Measurements from ENCODE around the gene ALDH1L1. TPM values are rescaled to one million over a fixed set of nuclear protein-coding genes. Genes with fewer than 3 reads are reported as not detected.

Gene ALDH1L1
- total RNA-seq, 1 donor from 2014 or later = 0.49 TPM

DNA sequence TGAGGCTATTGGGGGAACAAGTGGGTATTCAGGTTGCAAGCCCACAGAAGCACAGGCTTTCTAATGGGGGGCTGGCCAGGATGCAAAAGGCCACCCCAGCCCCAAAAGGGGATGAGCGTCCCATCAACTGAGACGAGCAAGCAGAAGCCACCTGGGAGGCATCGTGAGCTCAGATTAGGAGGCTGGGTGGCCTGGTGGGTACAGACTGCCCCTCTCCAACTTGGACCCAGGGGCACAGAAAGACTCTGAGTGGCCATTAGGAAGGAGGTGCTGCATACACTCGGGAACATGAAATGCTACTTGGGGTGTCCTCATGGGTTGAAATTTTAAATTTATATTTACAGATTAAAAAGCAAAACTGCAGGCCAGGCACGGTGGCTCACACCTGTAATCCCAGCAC is 125.5 kb downstream of the ALDH1L1 start:
- Mint-ChIP-seq H3K4me3 (no peak overlapping the region), H3K27me3 (ENCODE audit: low read depth) (no peaks in the 10 kb centered on the region), H3K36me3 (ENCODE audit: low read depth) (peaks cover 5% of the 10 kb centered on the region), H3K9me3 (no peaks in the 10 kb centered on the region), H3K27ac (ENCODE audit: unreplicated experiment) (no peak overlapping the region), H3K4me1 (no peaks in the 10 kb centered on the region)
- no peak for DNase-seq (ENCODE audit: low read depth, low spot score)
- TF ChIP-seq, protein P1, sequence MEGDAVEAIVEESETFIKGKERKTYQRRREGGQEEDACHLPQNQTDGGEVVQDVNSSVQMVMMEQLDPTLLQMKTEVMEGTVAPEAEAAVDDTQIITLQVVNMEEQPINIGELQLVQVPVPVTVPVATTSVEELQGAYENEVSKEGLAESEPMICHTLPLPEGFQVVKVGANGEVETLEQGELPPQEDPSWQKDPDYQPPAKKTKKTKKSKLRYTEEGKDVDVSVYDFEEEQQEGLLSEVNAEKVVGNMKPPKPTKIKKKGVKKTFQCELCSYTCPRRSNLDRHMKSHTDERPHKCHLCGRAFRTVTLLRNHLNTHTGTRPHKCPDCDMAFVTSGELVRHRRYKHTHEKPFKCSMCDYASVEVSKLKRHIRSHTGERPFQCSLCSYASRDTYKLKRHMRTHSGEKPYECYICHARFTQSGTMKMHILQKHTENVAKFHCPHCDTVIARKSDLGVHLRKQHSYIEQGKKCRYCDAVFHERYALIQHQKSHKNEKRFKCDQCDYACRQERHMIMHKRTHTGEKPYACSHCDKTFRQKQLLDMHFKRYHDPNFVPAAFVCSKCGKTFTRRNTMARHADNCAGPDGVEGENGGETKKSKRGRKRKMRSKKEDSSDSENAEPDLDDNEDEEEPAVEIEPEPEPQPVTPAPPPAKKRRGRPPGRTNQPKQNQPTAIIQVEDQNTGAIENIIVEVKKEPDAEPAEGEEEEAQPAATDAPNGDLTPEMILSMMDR (conservative IDR thresholded peaks at IDR 0.05) = no peak

DNA sequence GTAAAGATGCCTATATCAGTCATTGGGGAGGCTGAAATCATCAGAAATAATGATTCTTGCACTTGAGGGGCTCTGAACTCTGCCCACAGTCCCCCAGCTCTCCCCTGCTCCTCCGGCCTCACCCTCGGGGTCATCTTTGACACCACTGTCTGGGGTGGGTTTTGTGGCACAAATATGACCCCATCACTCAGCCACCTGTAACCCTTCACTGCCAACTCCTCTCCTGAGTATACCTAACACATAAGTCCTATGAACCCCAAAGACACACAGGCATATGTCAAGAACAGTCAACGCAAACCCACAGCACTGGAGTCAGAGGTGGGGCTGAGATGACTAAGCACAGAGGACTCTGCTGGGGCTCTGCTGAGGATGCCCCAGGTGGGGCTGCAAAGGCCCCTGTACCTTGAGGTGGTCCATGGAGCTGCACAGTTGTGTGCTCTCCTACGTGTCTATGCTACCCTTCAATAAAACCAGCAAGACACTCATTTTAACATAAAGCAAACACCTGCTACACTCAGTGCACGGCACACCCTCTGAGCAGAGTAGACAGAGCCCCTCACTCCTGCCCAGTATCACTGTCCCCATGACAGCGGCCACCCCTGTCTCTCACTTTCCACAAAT is 126.3 kb downstream of the ALDH1L1 start:
- no peaks in the 10 kb centered on the region for H3K4me1 Mint-ChIP-seq
- H3K9me3 Mint-ChIP-seq = no peaks in the 10 kb centered on the region
- H3K27ac Mint-ChIP-seq (ENCODE audit: unreplicated experiment) = no peak overlapping the region
- TF ChIP-seq, protein P1 (conservative IDR thresholded peaks at IDR 0.05) = no peak
- no peaks in the 10 kb centered on the region for H3K27me3 Mint-ChIP-seq (ENCODE audit: low read depth)
- no peak for DNase-seq (ENCODE audit: low read depth, low spot score)
- H3K4me3 Mint-ChIP-seq = no peak overlapping the region
- peaks cover 10% of the 10 kb centered on the region for H3K36me3 Mint-ChIP-seq (ENCODE audit: low read depth)

Other genes with a start within 250 kb of the ALDH1L1 start
- gene ROPN1B, start 211.4 kb downstream of the ALDH1L1 start, total RNA-seq = 2.0 and 2.5 TPM in 2 replicates
- gene SLC41A3, start 96.5 kb downstream of the ALDH1L1 start, total RNA-seq = 58.1 and 58.8 TPM in 2 replicates
- gene KLF15, start 176.8 kb upstream of the ALDH1L1 start, total RNA-seq = 18.0 and 19.3 TPM in 2 replicates
- gene CFAP100, start 214.3 kb upstream of the ALDH1L1 start, total RNA-seq = 1.1 and 1.7 TPM in 2 replicates